Smooth muscle cell (in vitro differentiated cells): Measurements from ENCODE around the gene SLC25A40. TPM values are rescaled to one million over a fixed set of nuclear protein-coding genes. Genes with fewer than 3 reads are reported as not detected.
"Not testable (repeated sequence)": the region's sequence is repeated elsewhere in the genome, so short reads cannot be mapped to it uniquely, and the experiment has no call there.

ENCODE experiments used
- DNase-seq: peaks from one replicate; lab custom pipeline; 2025; ENCODE audit not compliant: unreplicated experiment; lab: John Stamatoyannopoulos, UW
- H2AFZ ChIP-seq: fragments of 200-600 bp; sonication (generic); 2 replicates; pipeline ENCODE4 v1.6.0; 2016; ENCODE audit warnings: antibody characterized with exemption, low read depth, mild to moderate bottlenecking
- H3F3A ChIP-seq: fragments of 200-600 bp; sonication (generic); 2 replicates; pipeline ENCODE4 v1.6.0; 2017; ENCODE audit warnings: antibody characterized with exemption, low read depth
- H3K27ac ChIP-seq: fragments of 200-600 bp; sonication (generic); 2 replicates; pipeline ENCODE4 v1.5.1; 2016; ENCODE audit warnings: low read depth, mild to moderate bottlenecking
- H3K27me3 ChIP-seq: fragments of 200-600 bp; sonication (generic); 2 replicates; pipeline ENCODE4 v1.6.1; 2016; ENCODE audit warnings: low read depth, mild to moderate bottlenecking
- H3K36me3 ChIP-seq: fragments of 200-600 bp; sonication (generic); 2 replicates; pipeline ENCODE4 v1.5.1; 2016; ENCODE audit warnings: low read depth
- H3K4me1 ChIP-seq: fragments of 200-600 bp; sonication (generic); 2 replicates; pipeline ENCODE4 v1.5.1; 2016; ENCODE audit warnings: low read depth
- H3K4me2 ChIP-seq: fragments of 200-600 bp; sonication (generic); 2 replicates; pipeline ENCODE4 v1.6.0; 2016; ENCODE audit warnings: mild to moderate bottlenecking
- H3K4me3 ChIP-seq: fragments of 200-600 bp; sonication (generic); 2 replicates; pipeline ENCODE4 v1.5.1; 2016; ENCODE audit warnings: mild to moderate bottlenecking
- H3K79me2 ChIP-seq: fragments of 200-600 bp; sonication (generic); 2 replicates; pipeline ENCODE4 v1.6.0; 2016; ENCODE audit warnings: low read depth, mild to moderate bottlenecking
- H3K9ac ChIP-seq: fragments of 200-600 bp; sonication (generic); 2 replicates; pipeline ENCODE4 v1.6.0; 2016; ENCODE audit warnings: low read depth
- H3K9me3 ChIP-seq: fragments of 200-600 bp; sonication (generic); replicated peaks from 2 replicates; pipeline ENCODE4 v1.5.1; 2016; ENCODE audit warnings: low read depth
- H4K20me1 ChIP-seq: fragments of 200-600 bp; sonication (generic); 2 replicates; pipeline ENCODE4 v1.6.0; 2016; ENCODE audit warnings: low read depth
- CTCF ChIP-seq: fragments of 200-600 bp; sonication (generic); IDR thresholded peaks from 2 replicates; pipeline ENCODE4 v1.5.1; 2017; ENCODE audit warnings: borderline replicate concordance, mild to moderate bottlenecking, antibody characterized with exemption; ENCODE audit not compliant: insufficient read depth, poor library complexity, severe bottlenecking
- WGBS: methylation state at CpG from one replicate; pipeline ENCODE4 v1.1.7; 2016; ENCODE audit warnings: low lambda C conversion rate; 5-methylcytosine and 5-hydroxymethylcytosine counted together
- polyA plus RNA-seq: library from polyadenylated mRNA; unstranded; fragments of >200 nt; fragmentation: Nextera tagmentation; extraction: Ambion mirVana; gene quantifications from 2 replicates; pipeline ENCODE4 v1.2.1, GENCODE V29; 2016
- total RNA-seq: library from RNA; depleted of rRNA; stranded (reverse); fragments of >200 nt; gene quantifications from 2 replicates; pipeline ENCODE4 v1.2.3, GENCODE V29; 2014

Gene SLC25A40
- total and polyA plus RNA-seq, 2 experiments from 2014 or later = 5.6 to 25.4 TPM

DNA sequence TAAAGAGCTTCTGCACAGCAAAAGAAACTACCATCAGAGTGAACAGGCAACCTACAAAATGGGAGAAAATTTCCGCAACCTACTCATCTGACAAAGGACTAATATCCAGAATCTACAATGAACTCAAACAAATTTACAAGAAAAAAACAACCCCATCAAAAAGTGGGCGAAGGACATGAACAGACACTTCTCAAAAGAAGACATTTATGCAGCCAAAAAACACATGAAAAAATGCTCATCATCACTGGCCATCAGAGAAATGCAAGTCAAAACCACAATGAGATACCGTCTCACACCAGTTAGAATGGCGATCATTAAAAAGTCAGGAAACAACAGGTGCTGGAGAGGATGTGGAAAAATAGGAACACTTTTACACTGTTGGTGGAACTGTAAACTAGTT lies 54.1 kb downstream of the SLC25A40 start:
- H3K4me1 ChIP-seq, DNase-seq, H3K27me3 ChIP-seq, H3K36me3 ChIP-seq, H3F3A ChIP-seq, H3K79me2 ChIP-seq, H3K9ac ChIP-seq, H4K20me1 ChIP-seq, H3K9me3 ChIP-seq, H2AFZ ChIP-seq, H3K4me2 ChIP-seq, H3K4me3 ChIP-seq, H3K27ac ChIP-seq: not testable (repeated sequence)
- WGBS = 77% methylated on average over 4 of the region's 4 CpGs

DNA sequence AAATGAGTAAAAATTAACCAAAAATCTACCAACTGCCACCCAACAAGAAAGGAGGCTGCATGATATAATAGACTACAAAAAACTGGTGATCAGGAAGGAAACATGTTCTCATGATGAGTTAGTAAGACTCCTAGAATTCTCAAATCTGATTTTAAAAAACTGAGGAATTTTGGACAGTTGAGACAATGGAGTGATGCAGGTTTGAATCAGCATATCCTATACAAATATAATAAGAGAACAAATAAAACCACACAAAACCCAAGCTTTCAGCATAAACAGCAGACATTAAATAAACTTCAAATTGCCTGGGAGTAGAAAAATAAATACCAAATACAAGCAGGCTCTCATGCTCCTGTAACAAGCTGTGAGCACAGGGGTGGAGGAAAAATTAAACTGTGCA lies 57.8 kb downstream of the SLC25A40 start:
- Histone ChIP-seq H3K9ac (no peak overlapping the region), H3K27ac (no peak overlapping the region), H4K20me1 (no peaks in the 10 kb centered on the region), H3K9me3 (no peaks in the 10 kb centered on the region), H3K27me3 (no peaks in the 10 kb centered on the region), H3F3A (no peaks in the 10 kb centered on the region), H3K4me1 (no peaks in the 10 kb centered on the region), H3K79me2 (no peaks in the 10 kb centered on the region), H2AFZ (no peak overlapping the region), H3K4me2 (no peak overlapping the region), H3K36me3 (no peaks in the 10 kb centered on the region), H3K4me3 (no peak overlapping the region)
- DNase-seq = no peak
- no peak for TF ChIP-seq CTCF

DNA sequence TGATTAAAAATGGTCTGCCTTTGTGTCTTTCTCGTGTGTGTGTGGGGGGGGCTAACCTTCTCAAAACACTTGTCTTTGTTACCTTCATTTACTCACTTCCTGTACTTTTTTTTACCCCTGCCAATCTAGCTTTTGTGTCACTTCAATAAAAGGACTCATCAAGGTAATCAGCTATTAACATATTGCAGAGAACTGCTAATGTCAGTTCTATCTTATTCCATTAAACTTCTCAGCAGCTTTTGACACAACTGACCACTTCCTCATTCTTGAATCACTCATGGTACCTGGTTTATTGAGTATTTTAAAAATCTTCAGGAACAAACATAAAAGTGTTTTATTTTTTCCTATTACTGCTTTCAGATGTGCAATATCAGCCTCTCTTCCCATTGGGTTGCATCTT lies 59.8 kb downstream of the SLC25A40 start:
- no peaks in the 10 kb centered on the region for H3K36me3 ChIP-seq
- no peak overlapping the region for H3K27ac ChIP-seq
- no peak overlapping the region for H3K4me2 ChIP-seq
- H2AFZ ChIP-seq = no peak overlapping the region
- TF ChIP-seq CTCF = no peak
- H4K20me1 ChIP-seq = no peaks in the 10 kb centered on the region
- 80% methylated on average over 1 of the region's 1 CpG for WGBS
- no peaks in the 10 kb centered on the region for H3K27me3 ChIP-seq
- no peaks in the 10 kb centered on the region for H3F3A ChIP-seq
- no peak for DNase-seq
- no peak overlapping the region for H3K9ac ChIP-seq
- H3K4me3 ChIP-seq = no peak overlapping the region
- H3K4me1 ChIP-seq = no peaks in the 10 kb centered on the region
- no peaks in the 10 kb centered on the region for H3K79me2 ChIP-seq
- no peaks in the 10 kb centered on the region for H3K9me3 ChIP-seq

DNA sequence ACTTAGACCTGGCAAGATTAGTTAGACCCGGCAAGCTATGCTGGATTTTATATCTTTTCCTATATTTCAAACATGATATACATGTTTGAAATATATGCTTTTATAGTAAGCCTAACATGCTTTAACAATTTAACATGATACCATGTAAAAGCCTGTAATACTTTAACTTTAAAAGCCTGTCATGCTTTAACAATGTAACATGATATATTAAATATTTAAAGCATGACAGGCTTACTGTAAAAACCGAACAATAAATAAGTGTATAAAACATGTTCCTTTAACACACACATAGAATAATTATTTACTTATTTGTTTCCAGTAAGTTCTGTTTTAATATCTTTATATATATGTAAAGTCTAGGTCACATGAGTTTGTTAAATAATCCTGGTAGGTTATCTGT lies 65.4 kb downstream of the SLC25A40 start:
- Histone ChIP-seq H3K79me2 (no peaks in the 10 kb centered on the region), H3K27me3 (no peaks in the 10 kb centered on the region), H3K36me3 (no peaks in the 10 kb centered on the region), H3K27ac (no peak overlapping the region), H4K20me1 (no peaks in the 10 kb centered on the region), H3K9ac (no peak overlapping the region), H2AFZ (no peak overlapping the region), H3K4me1 (peaks cover 16% of the 10 kb centered on the region), H3K4me3 (no peak overlapping the region), H3F3A (no peaks in the 10 kb centered on the region), H3K4me2 (no peak overlapping the region), H3K9me3 (no peaks in the 10 kb centered on the region)
- WGBS = 99% methylated on average over 2 of the region's 2 CpGs
- no peak for DNase-seq
- TF ChIP-seq CTCF = no peak
